ENCODE data around the gene MARCHF6. TPM values are rescaled to one million over a fixed set of nuclear protein-coding genes. Genes with fewer than 3 reads are reported as not detected.
"Not testable (repeated sequence)": the region's sequence is repeated elsewhere in the genome, so short reads cannot be mapped to it uniquely, and the experiment has no call there.

The MARCHF6 gene
- total and polyA plus RNA-seq, 10 donors = 62.0 to 168 (median 112) TPM

DNA sequence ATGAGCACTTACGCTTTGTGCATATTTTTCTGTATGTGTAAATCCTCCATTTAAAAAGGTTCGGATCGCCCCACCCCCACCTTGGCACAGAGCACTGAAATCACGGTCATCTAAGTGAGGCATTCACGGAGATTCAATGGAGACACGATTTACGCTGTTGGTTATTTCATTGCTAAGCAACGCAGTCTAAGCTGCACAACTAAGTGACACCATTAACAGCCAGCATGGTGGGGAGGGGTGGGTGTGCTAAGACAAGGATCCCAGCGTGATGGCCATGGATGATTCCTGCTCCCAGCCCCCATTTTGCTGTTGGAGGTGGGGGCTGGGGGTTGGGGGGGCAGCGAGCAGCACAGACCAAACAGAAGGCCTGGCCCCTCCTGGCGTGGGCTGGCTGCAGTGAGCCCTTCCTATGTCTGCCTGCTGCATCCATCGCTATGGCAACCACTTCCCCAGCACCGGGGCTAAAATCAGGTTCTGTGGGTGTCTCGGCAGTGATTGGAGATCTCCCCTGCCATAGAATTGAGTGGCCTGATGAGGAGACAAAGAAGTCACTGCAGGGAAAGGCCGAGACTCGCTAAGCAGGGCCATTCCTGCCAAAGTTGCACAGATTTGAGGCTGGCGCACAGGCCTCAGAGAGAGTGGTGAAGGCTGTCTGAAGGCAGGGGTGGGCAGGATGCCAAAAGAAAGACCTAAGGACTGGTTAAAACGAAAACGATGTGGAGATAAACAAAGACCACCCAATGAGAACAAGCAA lies 14.3 kb upstream of the MARCHF6 start:
- H3K27ac ChIP-seq = no peak overlapping the region
- peaks cover 0 to under 1% (median under 1%) of the 10 kb centered on the region in 6 donors for H3K4me1 ChIP-seq

GRCh38 chr5:10339958-10340357 lies 13.5 kb upstream of the MARCHF6 start:
- H3K27ac ChIP-seq = no peak overlapping the region
- no peaks in the 10 kb centered on the region for H3K4me1 ChIP-seq
- no peak overlapping the region for H3K4me3 ChIP-seq
- intact Hi-C loops (cut with DNase I; ENCODE audit: low total_unique reads) = no loop called here
- TF ChIP-seq POLR2AphosphoS5 (IDR thresholded peaks at IDR 0.05) = no peak
- TF ChIP-seq POLR2A (IDR thresholded peaks at IDR 0.05) = no peak
- TF ChIP-seq, protein P1, sequence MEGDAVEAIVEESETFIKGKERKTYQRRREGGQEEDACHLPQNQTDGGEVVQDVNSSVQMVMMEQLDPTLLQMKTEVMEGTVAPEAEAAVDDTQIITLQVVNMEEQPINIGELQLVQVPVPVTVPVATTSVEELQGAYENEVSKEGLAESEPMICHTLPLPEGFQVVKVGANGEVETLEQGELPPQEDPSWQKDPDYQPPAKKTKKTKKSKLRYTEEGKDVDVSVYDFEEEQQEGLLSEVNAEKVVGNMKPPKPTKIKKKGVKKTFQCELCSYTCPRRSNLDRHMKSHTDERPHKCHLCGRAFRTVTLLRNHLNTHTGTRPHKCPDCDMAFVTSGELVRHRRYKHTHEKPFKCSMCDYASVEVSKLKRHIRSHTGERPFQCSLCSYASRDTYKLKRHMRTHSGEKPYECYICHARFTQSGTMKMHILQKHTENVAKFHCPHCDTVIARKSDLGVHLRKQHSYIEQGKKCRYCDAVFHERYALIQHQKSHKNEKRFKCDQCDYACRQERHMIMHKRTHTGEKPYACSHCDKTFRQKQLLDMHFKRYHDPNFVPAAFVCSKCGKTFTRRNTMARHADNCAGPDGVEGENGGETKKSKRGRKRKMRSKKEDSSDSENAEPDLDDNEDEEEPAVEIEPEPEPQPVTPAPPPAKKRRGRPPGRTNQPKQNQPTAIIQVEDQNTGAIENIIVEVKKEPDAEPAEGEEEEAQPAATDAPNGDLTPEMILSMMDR (IDR thresholded peaks at IDR 0.05 in 8 of 11, conservative IDR thresholded peaks at IDR 0.05 in 3 of 11) = no peak
- DNase-seq = no peak
- WGBS, 5 donors = 69 to 84% (median 71%) methylated on average over 3 of the region's 3 CpGs
- peaks cover 0 to under 1% (median 0%) of the 10 kb centered on the region in 7 donors for H3K27me3 ChIP-seq (replicated peaks in 1 of 7)
- no peaks in the 10 kb centered on the region for H3K36me3 ChIP-seq
- H3K9me3 ChIP-seq = no peaks in the 10 kb centered on the region

More for the DNA sequence above, 14.3 kb upstream of the MARCHF6 start:
- Histone ChIP-seq H3K9me3 (no peaks in the 10 kb centered on the region), H3K27me3 (replicated peaks in 1 of 7) (peaks cover 0 to 8% (median 5%) of the 10 kb centered on the region in 7 donors), H3K36me3 (no peaks in the 10 kb centered on the region), H3K4me3 (no peak overlapping the region)
- 80 to 86% (median 82%) methylated on average over 19 of the region's 19 CpGs for WGBS, 5 donors
- intact Hi-C loops (cut with DNase I; ENCODE audit: low total_unique reads) = no loop called here
- TF ChIP-seq, protein P1 (IDR thresholded peaks at IDR 0.05 in 8 of 11, conservative IDR thresholded peaks at IDR 0.05 in 3 of 11) = no peak
- no peak for TF ChIP-seq POLR2AphosphoS5 (IDR thresholded peaks at IDR 0.05)
- no peak for TF ChIP-seq POLR2A (IDR thresholded peaks at IDR 0.05)
- DNase-seq = no peak

DNA sequence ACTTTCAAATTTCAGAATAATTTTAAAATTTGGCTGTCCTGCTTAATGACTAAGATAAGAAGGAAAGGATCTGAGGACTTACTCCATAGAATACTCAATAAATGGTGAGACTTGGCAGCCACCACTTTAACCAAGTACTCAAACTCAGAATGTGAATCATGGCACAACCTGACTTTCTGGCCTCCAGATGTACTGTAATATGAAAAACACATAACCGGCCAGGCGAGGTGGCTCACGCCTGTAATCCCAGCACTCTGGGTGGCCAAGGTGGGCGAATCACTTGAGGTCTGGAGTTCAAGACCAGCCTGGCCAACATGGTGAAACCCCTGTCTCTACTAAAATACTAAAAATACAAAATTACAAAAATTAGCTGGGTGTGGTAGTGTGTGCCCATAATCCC lies 10.0 kb upstream of the MARCHF6 start:
- no peak overlapping the region for H3K4me3 ChIP-seq
- H3K27ac ChIP-seq = no peak overlapping the region
- no peaks in the 10 kb centered on the region for H3K9me3 ChIP-seq
- no peaks in the 10 kb centered on the region for H3K36me3 ChIP-seq
- no peaks in the 10 kb centered on the region for H3K4me1 ChIP-seq
- no peaks in the 10 kb centered on the region for H3K27me3 ChIP-seq (replicated peaks in 1 of 7)
- WGBS, 5 donors = 88 to 98% (median 95%) methylated on average over 4 of the region's 4 CpGs
- TF ChIP-seq POLR2A (IDR thresholded peaks at IDR 0.05) (no peak), POLR2AphosphoS5 (IDR thresholded peaks at IDR 0.05) (no peak)
- TF ChIP-seq, protein P1 (IDR thresholded peaks at IDR 0.05 in 8 of 11, conservative IDR thresholded peaks at IDR 0.05 in 3 of 11) = no peak
- intact Hi-C loops (cut with DNase I; ENCODE audit: low total_unique reads) = no loop called here
- no peak for DNase-seq

DNA sequence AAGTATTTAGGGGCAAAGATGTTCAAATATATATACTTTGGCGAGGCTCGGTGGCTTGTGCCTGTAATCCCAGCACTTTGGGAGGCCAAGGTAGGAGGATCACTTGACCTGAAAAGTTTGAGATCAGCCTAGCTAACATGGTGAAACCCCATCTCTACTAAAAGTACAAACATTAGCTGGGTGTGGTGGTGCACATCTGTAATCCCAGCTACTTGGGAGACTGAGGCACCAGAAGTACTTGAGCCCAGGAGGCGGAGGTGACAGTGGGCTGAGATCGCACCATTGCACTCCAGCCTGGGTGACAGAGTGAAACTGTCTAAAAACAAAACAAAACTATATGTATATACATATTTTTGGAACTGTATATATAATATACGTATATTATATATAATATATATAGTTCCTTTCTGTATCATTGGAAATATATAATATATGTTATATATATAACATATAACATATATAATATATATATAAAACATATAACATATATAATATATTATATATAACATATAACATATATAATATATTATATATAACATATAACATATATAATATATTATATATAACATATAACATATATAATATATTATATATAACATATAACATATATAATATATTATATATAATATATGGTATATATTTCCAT lies 8.9 kb upstream of the MARCHF6 start:
- H3K27ac ChIP-seq; H3K36me3 ChIP-seq; DNase-seq; H3K4me1 ChIP-seq; H3K9me3 ChIP-seq; H3K4me3 ChIP-seq; intact Hi-C loops (cut with DNase I; ENCODE audit: low total_unique reads); H3K27me3 ChIP-seq (replicated peaks in 1 of 7): not testable (repeated sequence)
- 92 to 99% (median 98%) methylated on average over 5 of the region's 5 CpGs for WGBS, 5 donors
